GM21423 (cell line): ENCODE data around the gene SPAG6.

Source experiments
- ATAC-seq: cut with Tn5 transposase; IDR thresholded peaks from one replicate; pipeline ENCODE4 v1.9.1; 2021; ENCODE audit warnings: mild to moderate bottlenecking, moderate library complexity; ENCODE audit not compliant: unreplicated experiment

Gene SPAG6

GRCh38 chr10:22458272-22459038 lies 113.2 kb downstream of the SPAG6 start:
- ATAC-seq = no peak

GRCh38 chr10:22459496-22459895 lies 114.2 kb downstream of the SPAG6 start:
- ATAC-seq = no peak

- no peak for ATAC-seq
Observed at GRCh38 chr10:22460101-22460500, 114.8 kb downstream of the SPAG6 start.

GRCh38 chr10:22460531-22461403 lies 115.5 kb downstream of the SPAG6 start:
- ATAC-seq = no peak

GRCh38 chr10:22461891-22462290 lies 116.6 kb downstream of the SPAG6 start:
- no peak for ATAC-seq

- no peak for ATAC-seq
Observed at GRCh38 chr10:22463255-22463654, 118.0 kb downstream of the SPAG6 start.

- no peak for ATAC-seq
Observed at GRCh38 chr10:22464966-22465629, 119.8 kb downstream of the SPAG6 start.

GRCh38 chr10:22466763-22467334 lies 121.6 kb downstream of the SPAG6 start:
- no peak for ATAC-seq
